Panc1 (cell line): ENCODE data around the gene GOLGB1.

Source experiments
- POLR2AphosphoS5 ChIP-seq: IDR thresholded peaks from 2 replicates; pipeline ENCODE4 v1.6.1; 2012; ENCODE audit warnings: mild to moderate bottlenecking, low read depth, low read length, moderate library complexity
- SIN3A ChIP-seq: IDR thresholded peaks from 2 replicates; pipeline ENCODE4 v1.6.1; 2012; ENCODE audit warnings: low read depth, mild to moderate bottlenecking, low read length, moderate library complexity, borderline replicate concordance; ENCODE audit not compliant: insufficient read depth
- TCF7L2 ChIP-seq: IDR thresholded peaks from 2 replicates; pipeline ENCODE4 v1.6.1; 2011; ENCODE audit warnings: mild to moderate bottlenecking, low read depth, low read length, inconsistent platforms
- TF ChIP-seq, protein P1 (sequence below): fragments of 450-650 bp; IDR thresholded peaks from 2 replicates; pipeline ENCODE4 v1.5.1; 2017; ENCODE audit warnings: mild to moderate bottlenecking
- TF ChIP-seq, protein P2 (sequence below), 2 experiments: IDR thresholded peaks; 2 replicates each; pipeline ENCODE4 v1.6.1; 2011 to 2012; ENCODE audit warnings: low read depth in 2 of 2, control low read depth in 1 of 2, low read length in 1 of 2, mild to moderate bottlenecking in 1 of 2, moderate library complexity in 1 of 2; ENCODE audit not compliant: insufficient read depth in 1 of 2

DNA sequence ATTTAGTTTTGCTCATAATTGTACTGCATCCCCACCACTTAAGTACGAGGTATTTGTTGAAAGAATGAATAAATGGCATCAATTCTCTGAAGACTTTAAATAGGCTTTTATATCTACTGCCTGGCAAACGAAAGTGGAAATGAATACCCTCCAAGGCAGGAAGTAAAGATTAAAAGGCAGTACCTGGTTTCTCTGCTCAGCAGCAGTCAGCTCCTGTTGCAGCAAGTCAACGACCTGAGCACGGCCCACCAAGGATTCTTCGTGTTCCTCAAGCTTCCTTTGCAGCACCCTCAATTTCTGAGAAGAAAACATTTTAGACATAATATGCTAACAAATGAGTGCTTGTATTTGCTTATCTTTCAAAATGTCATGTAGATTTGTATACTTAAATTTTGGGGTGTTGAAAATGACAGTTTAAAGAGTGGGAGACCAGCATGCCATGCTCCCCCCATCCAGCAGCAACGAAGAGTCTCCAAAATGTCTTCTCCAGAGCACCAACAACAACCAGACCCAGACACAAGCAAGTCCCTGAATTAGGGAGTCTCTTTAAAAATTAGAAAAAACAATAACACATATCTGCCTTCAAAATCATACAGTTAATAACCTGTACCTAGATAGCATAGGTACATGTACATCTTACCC is 31.2 kb downstream of the GOLGB1 start:
- TF ChIP-seq, protein P1, sequence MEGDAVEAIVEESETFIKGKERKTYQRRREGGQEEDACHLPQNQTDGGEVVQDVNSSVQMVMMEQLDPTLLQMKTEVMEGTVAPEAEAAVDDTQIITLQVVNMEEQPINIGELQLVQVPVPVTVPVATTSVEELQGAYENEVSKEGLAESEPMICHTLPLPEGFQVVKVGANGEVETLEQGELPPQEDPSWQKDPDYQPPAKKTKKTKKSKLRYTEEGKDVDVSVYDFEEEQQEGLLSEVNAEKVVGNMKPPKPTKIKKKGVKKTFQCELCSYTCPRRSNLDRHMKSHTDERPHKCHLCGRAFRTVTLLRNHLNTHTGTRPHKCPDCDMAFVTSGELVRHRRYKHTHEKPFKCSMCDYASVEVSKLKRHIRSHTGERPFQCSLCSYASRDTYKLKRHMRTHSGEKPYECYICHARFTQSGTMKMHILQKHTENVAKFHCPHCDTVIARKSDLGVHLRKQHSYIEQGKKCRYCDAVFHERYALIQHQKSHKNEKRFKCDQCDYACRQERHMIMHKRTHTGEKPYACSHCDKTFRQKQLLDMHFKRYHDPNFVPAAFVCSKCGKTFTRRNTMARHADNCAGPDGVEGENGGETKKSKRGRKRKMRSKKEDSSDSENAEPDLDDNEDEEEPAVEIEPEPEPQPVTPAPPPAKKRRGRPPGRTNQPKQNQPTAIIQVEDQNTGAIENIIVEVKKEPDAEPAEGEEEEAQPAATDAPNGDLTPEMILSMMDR, result no peak
- TF ChIP-seq SIN3A (no peak), POLR2AphosphoS5 (no peak), TCF7L2 (no peak)
- TF ChIP-seq, protein P2, sequence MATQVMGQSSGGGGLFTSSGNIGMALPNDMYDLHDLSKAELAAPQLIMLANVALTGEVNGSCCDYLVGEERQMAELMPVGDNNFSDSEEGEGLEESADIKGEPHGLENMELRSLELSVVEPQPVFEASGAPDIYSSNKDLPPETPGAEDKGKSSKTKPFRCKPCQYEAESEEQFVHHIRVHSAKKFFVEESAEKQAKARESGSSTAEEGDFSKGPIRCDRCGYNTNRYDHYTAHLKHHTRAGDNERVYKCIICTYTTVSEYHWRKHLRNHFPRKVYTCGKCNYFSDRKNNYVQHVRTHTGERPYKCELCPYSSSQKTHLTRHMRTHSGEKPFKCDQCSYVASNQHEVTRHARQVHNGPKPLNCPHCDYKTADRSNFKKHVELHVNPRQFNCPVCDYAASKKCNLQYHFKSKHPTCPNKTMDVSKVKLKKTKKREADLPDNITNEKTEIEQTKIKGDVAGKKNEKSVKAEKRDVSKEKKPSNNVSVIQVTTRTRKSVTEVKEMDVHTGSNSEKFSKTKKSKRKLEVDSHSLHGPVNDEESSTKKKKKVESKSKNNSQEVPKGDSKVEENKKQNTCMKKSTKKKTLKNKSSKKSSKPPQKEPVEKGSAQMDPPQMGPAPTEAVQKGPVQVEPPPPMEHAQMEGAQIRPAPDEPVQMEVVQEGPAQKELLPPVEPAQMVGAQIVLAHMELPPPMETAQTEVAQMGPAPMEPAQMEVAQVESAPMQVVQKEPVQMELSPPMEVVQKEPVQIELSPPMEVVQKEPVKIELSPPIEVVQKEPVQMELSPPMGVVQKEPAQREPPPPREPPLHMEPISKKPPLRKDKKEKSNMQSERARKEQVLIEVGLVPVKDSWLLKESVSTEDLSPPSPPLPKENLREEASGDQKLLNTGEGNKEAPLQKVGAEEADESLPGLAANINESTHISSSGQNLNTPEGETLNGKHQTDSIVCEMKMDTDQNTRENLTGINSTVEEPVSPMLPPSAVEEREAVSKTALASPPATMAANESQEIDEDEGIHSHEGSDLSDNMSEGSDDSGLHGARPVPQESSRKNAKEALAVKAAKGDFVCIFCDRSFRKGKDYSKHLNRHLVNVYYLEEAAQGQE (IDR thresholded peaks at IDR 0.05; ENCODE audit: insufficient read depth in 1 of 2, low read depth in 2 of 2, low read length in 1 of 2), result no peak
